ENCODE data around the gene ARNT2. TPM values are rescaled to one million over a fixed set of nuclear protein-coding genes. Genes with fewer than 3 reads are reported as not detected.

ARNT2 gene
- total RNA-seq, 1 donor from 2014 or later = 0.26 TPM

GRCh38 chr15:80620141-80620540 is 216.0 kb downstream of the ARNT2 start:
- Histone ChIP-seq H3K4me3 (ENCODE audit: low read depth, low read length) (no peak overlapping the region), H3K36me3 (ENCODE audit: control insufficient read depth, insufficient read depth, low read length) (no peaks in the 10 kb centered on the region), H3K27me3 (ENCODE audit: control insufficient read depth, insufficient read depth, low read length) (no peaks in the 10 kb centered on the region)
- no peak for FAIRE-seq
- TF ChIP-seq CTCF (IDR thresholded peaks at IDR 0.05; ENCODE audit: insufficient read depth, low read length, severe bottlenecking) = no peak
- DNase-seq (ENCODE audit: low read depth) = no peak

- TF ChIP-seq CTCF (IDR thresholded peaks at IDR 0.05; ENCODE audit: insufficient read depth, low read length, severe bottlenecking) = no peak
- Histone ChIP-seq H3K36me3 (ENCODE audit: control insufficient read depth, insufficient read depth, low read length) (no peaks in the 10 kb centered on the region), H3K27me3 (ENCODE audit: control insufficient read depth, insufficient read depth, low read length) (no peaks in the 10 kb centered on the region), H3K4me3 (ENCODE audit: low read depth, low read length) (no peak overlapping the region)
- no peak for DNase-seq (ENCODE audit: low read depth)
- FAIRE-seq = peak; percentile 72
Observed at GRCh38 chr15:80620931-80621330, 216.7 kb downstream of the ARNT2 start.

GRCh38 chr15:80626643-80627120 is 222.5 kb downstream of the ARNT2 start:
- no peak overlapping the region for H3K4me3 ChIP-seq (ENCODE audit: low read depth, low read length)
- FAIRE-seq (no peak), DNase-seq (ENCODE audit: low read depth) (no peak)
- TF ChIP-seq CTCF (IDR thresholded peaks at IDR 0.05; ENCODE audit: insufficient read depth, low read length, severe bottlenecking) = no peak
- no peaks in the 10 kb centered on the region for H3K36me3 ChIP-seq (ENCODE audit: control insufficient read depth, insufficient read depth, low read length)
- no peaks in the 10 kb centered on the region for H3K27me3 ChIP-seq (ENCODE audit: control insufficient read depth, insufficient read depth, low read length)

- Histone ChIP-seq H3K36me3 (ENCODE audit: control insufficient read depth, insufficient read depth, low read length) (no peaks in the 10 kb centered on the region), H3K4me3 (ENCODE audit: low read depth, low read length) (no peak overlapping the region), H3K27me3 (ENCODE audit: control insufficient read depth, insufficient read depth, low read length) (no peaks in the 10 kb centered on the region)
- no peak for FAIRE-seq
- no peak for TF ChIP-seq CTCF (IDR thresholded peaks at IDR 0.05; ENCODE audit: insufficient read depth, low read length, severe bottlenecking)
- no peak for DNase-seq (ENCODE audit: low read depth)
Observed at GRCh38 chr15:80629355-80629754, 225.2 kb downstream of the ARNT2 start.

- Histone ChIP-seq H3K36me3 (ENCODE audit: control insufficient read depth, insufficient read depth, low read length) (no peaks in the 10 kb centered on the region), H3K27me3 (ENCODE audit: control insufficient read depth, insufficient read depth, low read length) (no peaks in the 10 kb centered on the region), H3K4me3 (ENCODE audit: low read depth, low read length) (no peak overlapping the region)
- FAIRE-seq (no peak), DNase-seq (ENCODE audit: low read depth) (no peak)
- no peak for TF ChIP-seq CTCF (IDR thresholded peaks at IDR 0.05; ENCODE audit: insufficient read depth, low read length, severe bottlenecking)
Observed at GRCh38 chr15:80630981-80631380, 226.8 kb downstream of the ARNT2 start.

- H3K36me3 ChIP-seq (ENCODE audit: control insufficient read depth, insufficient read depth, low read length) = no peaks in the 10 kb centered on the region
- no peaks in the 10 kb centered on the region for H3K27me3 ChIP-seq (ENCODE audit: control insufficient read depth, insufficient read depth, low read length)
- FAIRE-seq (no peak), DNase-seq (ENCODE audit: low read depth) (no peak)
- H3K4me3 ChIP-seq (ENCODE audit: low read depth, low read length) = no peak overlapping the region
- TF ChIP-seq CTCF (IDR thresholded peaks at IDR 0.05; ENCODE audit: insufficient read depth, low read length, severe bottlenecking) = no peak
Observed at GRCh38 chr15:80633221-80633620, 229.0 kb downstream of the ARNT2 start.
